Omental fat pad (tissue), 4 donors: ENCODE measurements around the gene USH1C. TPM values are rescaled to one million over a fixed set of nuclear protein-coding genes. Genes with fewer than 3 reads are reported as not detected.

Experiments
- ATAC-seq: fragments of 150-250 bp; one replicate; pipeline ENCODE4 v1.9.1; 2016; ENCODE audit warnings: mild to moderate bottlenecking, moderate library complexity; ENCODE audit not compliant: low FRiP score
- DNase-seq: peaks from one replicate; pipeline ENCODE4 v3.0.0-alpha.2; 2019; ENCODE audit warnings: low spot score
- total RNA-seq, 4 donors: library from RNA; depleted of rRNA; stranded (reverse); fragments of >200 nt; gene quantifications; one replicate each; pipeline ENCODE4 v1.1.0, GENCODE V29; 2016
- TF ChIP-seq, protein P1 (sequence below), 3 donors: fragments of 450-650 bp; IDR thresholded peaks; one replicate each; pipeline ENCODE4 v1.5.1; 2016 to 2017; ENCODE audit warnings: antibody characterized with exemption in 3 of 3, mild to moderate bottlenecking in 3 of 3, moderate library complexity in 2 of 3

USH1C gene
- total RNA-seq, 4 donors from 2014 or later = 0.19 TPM; not detected in 3

DNA sequence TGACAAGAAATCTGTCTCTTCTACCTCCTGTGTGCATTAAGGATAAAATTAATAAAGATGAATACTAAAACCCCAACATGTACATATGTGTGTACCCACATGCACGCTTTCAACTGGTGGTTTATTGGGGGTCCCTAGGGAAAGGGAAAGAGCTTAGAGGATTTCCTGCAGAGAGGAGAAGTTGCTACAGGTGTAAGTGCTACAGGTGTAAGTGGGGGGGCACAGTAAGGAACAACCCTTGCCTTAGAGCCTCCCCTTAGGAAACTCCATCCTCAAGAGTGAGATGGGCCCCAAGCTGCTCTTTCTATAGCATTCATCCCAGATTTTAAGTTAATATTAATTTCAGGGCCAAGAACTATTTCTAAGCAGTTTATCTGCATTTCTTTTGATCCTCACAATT is 55.7 kb downstream of the USH1C start:
- TF ChIP-seq, protein P1, sequence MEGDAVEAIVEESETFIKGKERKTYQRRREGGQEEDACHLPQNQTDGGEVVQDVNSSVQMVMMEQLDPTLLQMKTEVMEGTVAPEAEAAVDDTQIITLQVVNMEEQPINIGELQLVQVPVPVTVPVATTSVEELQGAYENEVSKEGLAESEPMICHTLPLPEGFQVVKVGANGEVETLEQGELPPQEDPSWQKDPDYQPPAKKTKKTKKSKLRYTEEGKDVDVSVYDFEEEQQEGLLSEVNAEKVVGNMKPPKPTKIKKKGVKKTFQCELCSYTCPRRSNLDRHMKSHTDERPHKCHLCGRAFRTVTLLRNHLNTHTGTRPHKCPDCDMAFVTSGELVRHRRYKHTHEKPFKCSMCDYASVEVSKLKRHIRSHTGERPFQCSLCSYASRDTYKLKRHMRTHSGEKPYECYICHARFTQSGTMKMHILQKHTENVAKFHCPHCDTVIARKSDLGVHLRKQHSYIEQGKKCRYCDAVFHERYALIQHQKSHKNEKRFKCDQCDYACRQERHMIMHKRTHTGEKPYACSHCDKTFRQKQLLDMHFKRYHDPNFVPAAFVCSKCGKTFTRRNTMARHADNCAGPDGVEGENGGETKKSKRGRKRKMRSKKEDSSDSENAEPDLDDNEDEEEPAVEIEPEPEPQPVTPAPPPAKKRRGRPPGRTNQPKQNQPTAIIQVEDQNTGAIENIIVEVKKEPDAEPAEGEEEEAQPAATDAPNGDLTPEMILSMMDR (IDR thresholded peaks at IDR 0.05) = no peak
- DNase-seq (no peak), ATAC-seq (no peak)

DNA sequence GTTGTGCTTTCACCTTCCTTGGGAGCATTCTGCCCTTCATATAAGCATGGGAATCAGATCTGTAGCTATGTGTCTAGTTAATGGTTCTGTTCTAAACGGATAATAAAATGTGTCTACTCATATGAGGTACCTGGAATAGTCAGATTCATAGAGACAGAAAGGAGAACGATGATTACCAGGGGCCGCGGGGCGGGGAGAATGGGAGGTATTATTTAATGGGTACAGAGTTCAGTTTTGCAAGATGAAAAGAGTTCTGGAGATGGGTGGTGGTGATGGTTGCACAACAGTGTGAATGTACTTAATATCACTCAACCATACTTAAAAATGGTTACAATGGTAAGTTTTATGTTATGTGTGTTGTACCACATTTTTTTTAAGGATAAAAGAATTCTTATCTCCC is 57.6 kb downstream of the USH1C start:
- no peak for ATAC-seq
- DNase-seq = no peak
- TF ChIP-seq, protein P1 (IDR thresholded peaks at IDR 0.05) = no peak

DNA sequence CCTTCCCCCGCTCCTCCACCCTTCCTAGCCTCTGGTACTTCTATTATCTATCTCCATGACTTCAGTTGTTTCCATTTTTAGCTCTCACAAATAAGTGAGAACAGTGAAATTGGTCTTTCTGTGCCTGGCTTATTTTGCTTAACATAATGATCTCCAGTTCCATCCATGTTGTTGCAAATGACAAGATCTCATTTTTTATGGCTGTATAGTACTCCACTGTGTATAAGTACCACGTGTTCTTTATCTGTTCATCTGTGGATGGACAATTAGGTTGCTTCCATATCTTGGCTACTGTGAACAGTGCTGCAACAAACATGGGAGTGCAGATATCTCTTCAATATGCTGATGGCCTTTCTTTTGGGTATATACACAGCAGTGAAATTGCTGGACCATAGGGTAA is 60.7 kb downstream of the USH1C start:
- DNase-seq (no peak), ATAC-seq (no peak)
- TF ChIP-seq, protein P1 (IDR thresholded peaks at IDR 0.05) = no peak

DNA sequence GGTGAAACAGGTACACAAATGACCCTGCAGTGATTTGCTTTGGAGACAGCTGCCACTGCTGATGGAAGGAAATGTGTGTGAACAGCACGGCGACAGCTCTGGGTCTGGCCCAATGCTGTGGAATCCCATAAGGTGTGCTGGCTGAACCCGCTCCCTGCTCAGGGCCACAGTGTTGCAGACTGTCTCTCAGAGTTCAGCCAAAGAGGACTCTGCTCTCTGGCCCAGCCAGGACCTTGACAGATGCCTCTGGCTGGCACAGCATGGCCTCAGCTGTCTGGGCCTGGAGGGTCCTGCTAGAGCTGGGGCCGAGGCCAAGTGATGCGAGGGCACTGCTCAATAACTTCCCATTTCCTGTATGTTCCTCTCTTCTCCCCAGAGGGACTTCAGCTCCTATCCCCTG is 62.3 kb downstream of the USH1C start:
- no peak for ATAC-seq
- no peak for DNase-seq
- TF ChIP-seq, protein P1 (IDR thresholded peaks at IDR 0.05) = no peak

DNA sequence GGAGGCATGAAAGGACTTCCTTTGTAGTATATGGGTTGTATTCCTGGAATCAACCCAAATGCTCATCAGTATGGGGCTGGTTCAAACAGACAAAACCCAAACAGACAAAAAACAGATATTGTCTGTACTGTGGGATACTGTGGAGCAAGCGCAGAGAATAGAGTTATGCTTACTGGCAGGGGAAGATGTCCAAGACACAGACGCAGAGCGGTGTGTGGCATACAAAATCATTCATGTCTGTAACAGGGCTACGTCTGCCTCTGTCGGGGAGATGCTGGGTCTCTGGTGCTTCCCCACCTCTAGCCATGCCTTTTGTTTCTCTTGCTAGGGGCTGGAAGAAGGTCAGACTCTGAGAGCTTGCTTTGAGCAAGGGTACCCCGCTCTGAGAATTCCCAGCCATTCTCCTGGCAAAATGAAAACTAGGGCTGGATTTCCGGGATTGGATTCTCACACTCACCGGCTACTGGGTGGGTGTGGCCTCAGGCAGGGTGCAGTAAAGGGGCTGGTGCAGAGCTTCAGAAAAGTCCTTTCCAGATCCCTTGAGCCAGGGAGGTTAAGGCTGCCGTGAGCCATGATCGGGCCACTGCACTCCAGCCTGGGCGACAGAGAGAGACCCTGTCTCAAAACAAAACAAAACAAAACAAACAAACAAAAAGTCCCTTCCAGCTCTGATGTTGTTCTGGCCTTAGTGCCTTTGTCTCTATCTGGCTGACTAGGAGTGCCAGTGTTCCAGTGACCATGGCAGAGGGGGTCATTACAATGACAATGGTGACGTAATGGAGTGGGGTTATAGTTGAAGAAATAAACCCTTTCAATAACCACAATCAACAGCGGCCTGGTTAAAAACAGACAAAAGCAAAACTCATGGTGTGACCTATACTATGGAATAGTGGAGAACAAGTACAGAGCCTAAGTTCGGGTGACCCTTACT is 64.7 kb downstream of the USH1C start:
- TF ChIP-seq, protein P1 (IDR thresholded peaks at IDR 0.05) = no peak
- no peak for DNase-seq
- no peak for ATAC-seq

- TF ChIP-seq, protein P1 (IDR thresholded peaks at IDR 0.05) = no peak
- DNase-seq (no peak), ATAC-seq (no peak)
These were observed 66.1 kb downstream of the USH1C start for GRCh38 chr11:17478070-17478469.

DNA sequence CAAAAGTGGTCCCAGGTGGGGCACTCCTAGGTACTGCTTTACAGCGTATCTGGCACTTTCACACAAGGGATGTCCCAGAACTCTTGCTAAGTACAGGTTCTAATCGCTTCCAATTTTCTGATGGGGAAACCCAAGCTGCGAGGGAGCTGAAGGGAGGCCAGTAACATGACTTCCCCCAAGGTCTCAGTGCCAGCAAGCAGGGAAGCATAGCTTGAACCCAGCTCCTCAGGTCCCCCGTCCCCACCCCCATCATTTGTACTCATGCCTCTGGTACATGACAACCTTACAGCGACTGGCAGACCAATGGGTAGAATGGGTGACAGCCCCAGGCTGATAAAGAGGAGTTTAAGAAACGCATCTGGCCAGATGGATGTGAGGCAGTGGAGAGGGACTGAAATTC is 66.9 kb downstream of the USH1C start:
- TF ChIP-seq, protein P1 (IDR thresholded peaks at IDR 0.05) = no peak
- DNase-seq (no peak), ATAC-seq (no peak)
